H9 (cell line): ENCODE measurements around the gene CYP19A1. TPM values are rescaled to one million over a fixed set of nuclear protein-coding genes. Genes with fewer than 3 reads are reported as not detected.
A peak's percentile ranks its signal among the peaks of the same experiment; 100 is the strongest.

ENCODE experiments used
- DNase-seq: peaks from one replicate; pipeline ENCODE4 v3.0.0-alpha.2; 2017
- H2AFZ ChIP-seq: one replicate; pipeline ENCODE4 v1.6.1; 2013; ENCODE audit warnings: mild to moderate bottlenecking, low read length, control low read depth, moderate library complexity
- H2AK5ac ChIP-seq: 2 replicates; pipeline ENCODE4 v1.6.1; 2013; ENCODE audit warnings: low read length, control low read depth, mixed read lengths; ENCODE audit not compliant: insufficient read length
- H2BK120ac ChIP-seq: one replicate; pipeline ENCODE4 v1.6.1; 2013; ENCODE audit warnings: low read depth, mild to moderate bottlenecking, low read length, control low read depth, inconsistent platforms; ENCODE audit not compliant: poor library complexity, severe bottlenecking
- H2BK12ac ChIP-seq: 2 replicates; pipeline ENCODE4 v1.6.1; 2013; ENCODE audit warnings: low read length, control low read depth, mixed read lengths, low read depth; ENCODE audit not compliant: insufficient read length
- H2BK15ac ChIP-seq: 2 replicates; pipeline ENCODE4 v1.6.1; 2013; ENCODE audit warnings: low read depth, low read length, control low read depth
- H2BK20ac ChIP-seq: one replicate; pipeline ENCODE4 v1.6.1; 2013; ENCODE audit warnings: low read depth, mild to moderate bottlenecking, low read length, control low read depth, inconsistent platforms; ENCODE audit not compliant: poor library complexity, severe bottlenecking
- H2BK5ac ChIP-seq: 2 replicates; pipeline ENCODE4 v1.6.1; 2013; ENCODE audit warnings: low read length, control low read depth, mixed read lengths; ENCODE audit not compliant: insufficient read length
- H3K14ac ChIP-seq: 2 replicates; pipeline ENCODE4 v1.6.1; 2013; ENCODE audit warnings: low read length, control low read depth; ENCODE audit not compliant: insufficient read depth
- H3K18ac ChIP-seq: 2 replicates; pipeline ENCODE4 v1.6.1; 2013; ENCODE audit warnings: low read depth, mild to moderate bottlenecking, mixed read lengths, low read length, control low read depth; ENCODE audit not compliant: insufficient read length
- H3K23ac ChIP-seq: 2 replicates; pipeline ENCODE4 v1.6.1; 2013; ENCODE audit warnings: low read length, control low read depth, mixed read lengths, low read depth; ENCODE audit not compliant: insufficient read length
- H3K23me2 ChIP-seq: 2 replicates; pipeline ENCODE4 v1.6.1; 2013; ENCODE audit warnings: low read depth, mild to moderate bottlenecking, mixed read lengths, low read length, control low read depth; ENCODE audit not compliant: insufficient read length, poor library complexity, severe bottlenecking
- H3K27ac ChIP-seq: 2 replicates; pipeline ENCODE4 v1.5.1; 2013; ENCODE audit warnings: low read length, control low read depth, mixed read lengths, low read depth; ENCODE audit not compliant: insufficient read length
- H3K27me3 ChIP-seq: 2 replicates; pipeline ENCODE4 v1.6.1; 2013; ENCODE audit warnings: low read length, control low read depth, inconsistent platforms; ENCODE audit not compliant: insufficient read depth
- H3K4ac ChIP-seq: 2 replicates; pipeline ENCODE4 v1.6.1; 2013; ENCODE audit warnings: low read depth, mild to moderate bottlenecking, control low read depth, inconsistent platforms, low read length, moderate library complexity
- H3K4me1 ChIP-seq: 2 replicates; pipeline ENCODE4 v1.6.1; 2013; ENCODE audit warnings: low read length, control low read depth, inconsistent platforms; ENCODE audit not compliant: insufficient read depth
- H3K4me2 ChIP-seq: 2 replicates; pipeline ENCODE4 v1.6.1; 2013; ENCODE audit warnings: low read length, control low read depth, mixed read lengths; ENCODE audit not compliant: insufficient read length, insufficient read depth
- H3K56ac ChIP-seq: 2 replicates; pipeline ENCODE4 v1.6.1; 2013; ENCODE audit warnings: low read depth, mild to moderate bottlenecking, mixed read lengths, low read length, control low read depth; ENCODE audit not compliant: insufficient read length
- H3K79me1 ChIP-seq: 2 replicates; pipeline ENCODE4 v1.6.1; 2013; ENCODE audit warnings: low read depth, mild to moderate bottlenecking, moderate library complexity, low read length, control low read depth, inconsistent platforms; ENCODE audit not compliant: insufficient read depth, poor library complexity, severe bottlenecking
- H3K79me2 ChIP-seq: 2 replicates; pipeline ENCODE4 v1.6.1; 2013; ENCODE audit warnings: low read length, control low read depth, inconsistent platforms; ENCODE audit not compliant: insufficient read depth
- H3K9ac ChIP-seq: 2 replicates; pipeline ENCODE4 v1.6.1; 2013; ENCODE audit warnings: low read length, control low read depth, mixed read lengths; ENCODE audit not compliant: insufficient read length; ENCODE audit errors: extremely low read depth
- H3K9me3 ChIP-seq: one replicate; pipeline ENCODE4 v1.6.1; 2013; ENCODE audit warnings: low read depth, low read length, inconsistent platforms; ENCODE audit not compliant: control insufficient read depth
- H3T11ph ChIP-seq: one replicate; pipeline ENCODE4 v1.6.1; 2013; ENCODE audit warnings: mild to moderate bottlenecking, low read length, control low read depth, inconsistent platforms
- H4K20me1 ChIP-seq: one replicate; pipeline ENCODE4 v1.6.1; 2013; ENCODE audit not compliant: control insufficient read depth, insufficient read length, insufficient read depth
- H4K5ac ChIP-seq: 2 replicates; pipeline ENCODE4 v1.6.1; 2013; ENCODE audit warnings: low read depth, mild to moderate bottlenecking, mixed read lengths, low read length, control low read depth; ENCODE audit not compliant: insufficient read length
- H4K8ac ChIP-seq: replicated peaks from 2 replicates; pipeline ENCODE4 v1.6.1; 2013; ENCODE audit warnings: low read length, control low read depth, mixed read lengths, low read depth; ENCODE audit not compliant: insufficient read length
- H4K91ac ChIP-seq: 2 replicates; pipeline ENCODE4 v1.6.1; 2013; ENCODE audit warnings: low read depth, mild to moderate bottlenecking, moderate library complexity, mixed read lengths, low read length, control low read depth; ENCODE audit not compliant: insufficient read length
- H3K27ac Mint-ChIP-seq, 3 experiments: 2 replicates in 2 of 3; 3 replicates in 1 of 3; pipeline ENCODE4 v1.8.0; 2020 to 2021; ENCODE audit warnings: mixed read lengths in 3 of 3, mild to moderate bottlenecking in 1 of 3, moderate library complexity in 1 of 3
- H3K27me3 Mint-ChIP-seq: 2 replicates; pipeline ENCODE4 v1.8.0; 2021; ENCODE audit warnings: low read depth, mild to moderate bottlenecking, moderate library complexity, mixed read lengths
- H3K36me3 Mint-ChIP-seq, 3 experiments: 2 replicates in 2 of 3; 3 replicates in 1 of 3; pipeline ENCODE4 v1.8.0; 2020 to 2021; ENCODE audit warnings: low read depth in 3 of 3, mixed read lengths in 3 of 3; ENCODE audit not compliant: insufficient read depth in 1 of 3
- H3K4me1 Mint-ChIP-seq, 2 experiments: 2 replicates each; pipeline ENCODE4 v1.8.0; 2020; ENCODE audit warnings: mixed read lengths in 2 of 2
- H3K4me3 Mint-ChIP-seq, 2 experiments: 2 replicates in 1 of 2; 3 replicates in 1 of 2; pipeline ENCODE4 v1.8.0; 2020 to 2021; ENCODE audit warnings: mild to moderate bottlenecking in 2 of 2, mixed read lengths in 2 of 2, moderate library complexity in 1 of 2
- H3K9me3 Mint-ChIP-seq, 2 experiments: 2 replicates in 1 of 2; 3 replicates in 1 of 2; pipeline ENCODE4 v1.8.0; 2020; ENCODE audit warnings: mild to moderate bottlenecking in 2 of 2, mixed read lengths in 2 of 2, moderate library complexity in 1 of 2
- WGBS: extraction: QIAGEN DNeasy Blood & Tissue Kit; methylation state at CpG from one replicate; pipeline ENCODE4 v1.1.7; 2013; ENCODE audit warnings: missing lambda C conversion rate, low lambda C conversion rate, mixed read lengths; ENCODE audit not compliant: insufficient read length; ENCODE audit errors: extremely low coverage; 5-methylcytosine and 5-hydroxymethylcytosine counted together
- total RNA-seq: library from RNA; stranded (reverse); gene quantifications from 2 replicates; pipeline ENCODE4 v1.2.1, GENCODE V29; 2021
- TF ChIP-seq, protein P1 (sequence below): fragments of 200-600 bp; sonication (generic); conservative IDR thresholded peaks from 3 replicates; pipeline ENCODE4 v1.8.0; 2021; ENCODE audit warnings: antibody characterized with exemption, mild to moderate bottlenecking

CYP19A1 gene
- total RNA-seq, 1 experiment from 2014 or later = not detected

DNA sequence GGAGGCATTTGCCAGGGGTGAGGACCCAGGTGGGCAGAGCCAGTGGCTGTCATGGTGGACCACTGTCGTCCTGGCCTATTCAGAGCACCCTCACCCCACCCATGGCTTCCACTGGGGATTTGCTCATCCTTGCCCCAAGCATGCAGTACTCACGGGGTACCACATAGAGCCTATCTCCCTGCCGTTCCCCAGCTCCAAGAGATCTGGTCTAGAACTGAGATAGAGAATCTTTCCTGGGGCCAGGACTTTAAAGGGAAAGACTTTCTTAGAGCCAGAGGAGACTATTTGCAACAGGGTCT lies 166.8 kb downstream of the CYP19A1 start:
- H3K23me2 ChIP-seq = no peaks in the 10 kb centered on the region
- H2BK15ac ChIP-seq = no peak overlapping the region
- no peak overlapping the region for H3K56ac ChIP-seq
- no peak overlapping the region for H2BK20ac ChIP-seq
- no peak overlapping the region for H3K9ac ChIP-seq
- no peak overlapping the region for H4K5ac ChIP-seq
- H2AFZ ChIP-seq = no peak overlapping the region
- Mint-ChIP-seq H3K9me3 (no peaks in the 10 kb centered on the region), H3K4me3 (no peak overlapping the region), H3K4me1 (no peaks in the 10 kb centered on the region), H3K36me3 (no peaks in the 10 kb centered on the region), H3K27ac (no peak overlapping the region), H3K27me3 (no peaks in the 10 kb centered on the region)
- H3K18ac ChIP-seq = no peak overlapping the region
- H3K27me3 ChIP-seq = no peaks in the 10 kb centered on the region
- no peak overlapping the region for H2BK5ac ChIP-seq
- H3K4me2 ChIP-seq = no peak overlapping the region
- H4K20me1 ChIP-seq = no peaks in the 10 kb centered on the region
- no peak overlapping the region for H2AK5ac ChIP-seq
- H4K8ac ChIP-seq = no peak overlapping the region
- TF ChIP-seq, protein P1, sequence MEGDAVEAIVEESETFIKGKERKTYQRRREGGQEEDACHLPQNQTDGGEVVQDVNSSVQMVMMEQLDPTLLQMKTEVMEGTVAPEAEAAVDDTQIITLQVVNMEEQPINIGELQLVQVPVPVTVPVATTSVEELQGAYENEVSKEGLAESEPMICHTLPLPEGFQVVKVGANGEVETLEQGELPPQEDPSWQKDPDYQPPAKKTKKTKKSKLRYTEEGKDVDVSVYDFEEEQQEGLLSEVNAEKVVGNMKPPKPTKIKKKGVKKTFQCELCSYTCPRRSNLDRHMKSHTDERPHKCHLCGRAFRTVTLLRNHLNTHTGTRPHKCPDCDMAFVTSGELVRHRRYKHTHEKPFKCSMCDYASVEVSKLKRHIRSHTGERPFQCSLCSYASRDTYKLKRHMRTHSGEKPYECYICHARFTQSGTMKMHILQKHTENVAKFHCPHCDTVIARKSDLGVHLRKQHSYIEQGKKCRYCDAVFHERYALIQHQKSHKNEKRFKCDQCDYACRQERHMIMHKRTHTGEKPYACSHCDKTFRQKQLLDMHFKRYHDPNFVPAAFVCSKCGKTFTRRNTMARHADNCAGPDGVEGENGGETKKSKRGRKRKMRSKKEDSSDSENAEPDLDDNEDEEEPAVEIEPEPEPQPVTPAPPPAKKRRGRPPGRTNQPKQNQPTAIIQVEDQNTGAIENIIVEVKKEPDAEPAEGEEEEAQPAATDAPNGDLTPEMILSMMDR = no peak
- H3K79me1 ChIP-seq = no peaks in the 10 kb centered on the region
- H3K14ac ChIP-seq = no peak overlapping the region
- no peak overlapping the region for H2BK12ac ChIP-seq
- H3K9me3 ChIP-seq = no peaks in the 10 kb centered on the region
- no peak overlapping the region for H3K23ac ChIP-seq
- no CpG with 5 or more reads among the region's 3 CpGs for WGBS
- peak; percentile 13 for DNase-seq
- H3K4ac ChIP-seq = no peak overlapping the region
- H4K91ac ChIP-seq = no peak overlapping the region
- H3K79me2 ChIP-seq = no peaks in the 10 kb centered on the region
- no peak overlapping the region for H3T11ph ChIP-seq
- H2BK120ac ChIP-seq = no peak overlapping the region
- H3K27ac ChIP-seq = no peak overlapping the region
- no peaks in the 10 kb centered on the region for H3K4me1 ChIP-seq
